Ammon's horn (tissue), 1 donor: ENCODE data around the gene PDE4B.

Experiments
- DNase-seq: peaks from one replicate; pipeline ENCODE4 v3.0.0-alpha.2; 2016; ENCODE audit warnings: low spot score

Gene PDE4B

GRCh38 chr1:65792669-65793358 is at the start of gene PDE4B:
Gene PDE4B, plus strand, starts transcription at chr1:65792895.
- DNase-seq = peak; percentile 25

DNA sequence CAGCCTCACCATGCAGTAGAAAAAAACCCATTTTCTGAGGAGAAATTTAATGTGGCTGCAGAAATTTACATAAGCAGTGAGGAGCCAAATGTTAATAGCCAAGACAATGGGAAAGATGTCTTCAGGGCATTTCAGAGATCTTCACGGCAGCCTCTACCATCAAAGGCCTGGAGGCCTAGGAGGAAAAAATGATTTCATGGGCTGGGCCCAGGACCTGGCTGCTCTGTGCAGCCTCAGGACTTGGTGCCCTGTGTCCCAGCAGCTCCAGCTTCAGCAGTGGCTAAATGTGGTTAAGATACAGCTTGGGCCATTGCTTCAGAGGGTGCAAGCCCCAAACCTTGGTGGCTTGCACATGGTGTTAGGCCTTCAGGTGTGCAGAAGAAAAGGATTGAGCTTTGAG is 48.0 kb upstream of the PDE4B start:
- no peak for DNase-seq

DNA sequence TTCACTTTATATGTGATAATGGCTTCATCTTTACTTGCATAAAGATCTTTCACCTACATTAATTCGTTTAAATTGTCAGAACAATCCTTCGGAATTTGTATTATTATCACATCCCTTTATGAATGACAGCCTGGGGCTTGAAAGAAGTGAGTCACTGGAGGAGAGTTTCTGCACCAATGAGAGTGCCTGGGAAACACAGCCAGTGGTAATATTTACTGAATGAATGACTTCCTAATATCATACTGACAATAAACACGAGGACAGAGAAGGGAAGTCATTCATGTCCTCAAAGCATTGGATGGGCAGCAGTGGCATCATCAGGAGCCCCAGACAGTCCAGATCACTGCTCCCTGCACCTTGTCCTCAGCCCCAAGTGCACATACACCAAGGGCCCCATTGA is 40.7 kb upstream of the PDE4B start:
- no peak for DNase-seq

DNA sequence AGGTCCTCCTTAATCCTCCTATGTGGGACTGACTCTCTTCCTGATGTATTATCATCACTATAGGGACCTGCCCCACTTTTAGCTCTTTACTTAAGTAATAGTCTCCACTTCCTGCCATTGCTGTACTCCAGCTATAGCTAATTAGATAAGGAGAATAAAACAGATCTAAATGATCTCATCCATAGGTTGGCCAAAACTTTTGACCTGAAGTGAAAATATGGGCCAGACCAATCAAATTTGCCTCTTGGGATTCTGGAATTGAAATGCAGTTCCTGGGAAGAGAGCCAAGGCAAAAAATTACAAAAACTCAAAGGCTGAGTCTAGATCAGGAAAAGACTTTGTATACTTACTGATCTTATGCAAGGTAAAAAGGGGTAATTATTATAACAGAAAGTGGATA is 36.1 kb upstream of the PDE4B start:
- no peak for DNase-seq

DNA sequence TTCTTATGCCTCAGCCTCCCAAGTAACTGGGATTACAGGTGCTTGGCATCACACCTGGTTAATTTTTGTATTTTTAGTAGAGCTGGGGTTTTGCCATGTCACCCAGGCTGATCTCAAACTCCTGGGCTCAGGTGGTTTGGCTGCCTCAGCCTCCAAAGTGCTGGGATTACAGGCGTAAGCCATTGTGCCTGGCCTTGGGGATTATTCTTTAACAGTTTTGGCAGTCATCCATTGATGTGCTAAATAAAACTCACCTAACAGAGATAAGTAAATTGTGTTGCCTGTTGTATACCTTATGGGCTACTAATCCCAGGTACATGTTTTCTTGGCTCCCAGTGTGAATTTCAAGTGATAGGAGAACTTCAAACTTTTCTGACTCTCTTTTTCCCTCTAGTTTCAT is 35.2 kb upstream of the PDE4B start:
- DNase-seq = no peak

DNA sequence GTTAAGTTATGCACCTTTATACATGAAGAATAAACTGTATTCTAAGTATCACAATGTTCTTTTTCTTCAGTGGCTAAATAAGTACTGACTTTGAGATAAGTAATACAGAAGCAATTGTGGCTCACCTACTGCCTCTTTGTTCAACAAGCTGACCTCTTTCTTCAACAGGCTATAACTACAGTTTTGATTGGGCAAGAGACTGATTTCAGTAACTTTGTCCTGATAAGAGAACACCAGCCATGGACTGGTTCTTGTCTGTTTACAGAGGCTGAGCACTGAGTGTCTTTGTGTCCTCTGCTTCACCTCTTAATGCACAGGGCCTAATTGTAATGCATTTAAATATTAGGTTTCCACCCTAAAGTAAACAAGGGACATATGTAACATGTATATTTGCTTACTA is 34.6 kb upstream of the PDE4B start:
- no peak for DNase-seq

- no peak for DNase-seq
Observed at GRCh38 chr1:65759516-65759915, 33.2 kb upstream of the PDE4B start.

DNA sequence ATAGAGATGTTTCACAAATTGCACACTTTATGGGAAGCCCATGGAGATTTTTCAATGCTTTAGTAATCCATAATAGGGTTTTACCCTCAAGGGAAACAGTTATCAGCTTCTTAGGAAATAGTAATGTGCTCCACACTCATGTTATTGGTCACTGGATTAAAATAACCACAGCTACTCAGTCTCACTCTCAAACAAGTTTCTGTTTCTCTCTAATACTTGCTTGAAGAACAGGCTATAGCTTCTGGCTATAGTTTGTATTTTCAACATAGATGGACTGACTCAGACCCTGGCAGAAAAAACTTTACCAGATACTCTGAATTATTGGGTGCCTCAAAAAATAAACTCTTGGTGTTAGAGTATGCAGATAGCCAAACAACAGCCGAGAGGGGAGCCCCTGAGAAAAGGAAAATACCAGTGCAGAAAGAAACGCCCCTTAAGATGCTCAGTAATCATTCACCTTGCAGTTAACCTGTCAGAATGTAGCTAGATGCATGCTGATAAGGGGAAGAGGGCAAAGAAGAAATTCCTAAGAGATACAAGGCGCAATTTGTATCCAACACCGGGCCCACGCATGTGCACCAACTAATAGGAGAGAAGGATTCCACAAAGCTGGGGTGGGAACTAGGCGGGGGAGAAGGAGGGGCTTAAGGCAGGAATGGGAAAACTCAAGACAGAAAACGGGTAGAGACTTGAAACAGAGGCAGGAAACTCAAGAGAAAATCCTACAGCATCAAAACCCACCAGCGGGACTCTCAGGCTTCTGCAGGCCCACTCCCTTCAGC is 30.4 kb upstream of the PDE4B start:
- DNase-seq = no peak

GRCh38 chr1:65764052-65764451 is 28.6 kb upstream of the PDE4B start:
- DNase-seq = no peak

GRCh38 chr1:65765631-65766030 is 27.1 kb upstream of the PDE4B start:
- DNase-seq = no peak

DNA sequence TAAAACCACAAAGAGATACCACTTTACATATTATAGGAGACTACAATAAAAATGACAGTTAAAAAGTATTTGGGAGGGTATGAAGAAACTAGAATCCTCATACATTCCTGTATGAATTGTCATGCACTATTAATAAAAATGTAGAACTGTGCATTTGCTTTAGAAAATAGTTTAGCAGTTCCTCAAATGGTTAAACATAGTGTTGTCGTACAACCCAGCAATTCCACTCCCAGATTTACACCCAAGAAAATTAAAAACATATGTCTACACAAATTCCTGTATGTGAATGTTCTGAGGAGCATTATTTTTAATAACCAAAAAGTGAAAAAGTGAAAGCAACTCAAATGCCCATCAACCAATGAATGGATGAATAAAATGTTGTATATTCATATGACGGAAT is 23.1 kb upstream of the PDE4B start:
- no peak for DNase-seq

GRCh38 chr1:65772607-65773006 is 20.1 kb upstream of the PDE4B start:
- no peak for DNase-seq

GRCh38 chr1:65773391-65774123 is 19.1 kb upstream of the PDE4B start:
- no peak for DNase-seq

DNA sequence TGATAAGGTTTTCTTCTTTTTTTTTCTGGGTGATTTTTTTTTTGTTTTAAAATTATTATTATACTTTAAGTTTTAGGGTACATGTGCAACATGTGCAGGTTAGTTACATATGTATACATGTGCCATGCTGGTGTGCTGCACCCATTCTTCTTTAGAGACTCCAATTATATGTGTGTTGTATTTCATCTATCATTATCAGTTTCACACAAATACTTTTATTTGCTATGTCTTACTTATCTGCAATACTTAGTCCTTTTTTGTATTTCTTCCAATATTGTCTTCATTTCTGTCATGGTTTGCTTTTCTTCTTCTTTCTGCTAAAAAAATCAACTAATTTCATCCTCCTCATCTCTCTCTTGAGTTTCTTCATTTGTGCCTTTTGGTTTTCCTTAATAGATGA is 3.9 kb upstream of the PDE4B start:
- no peak for DNase-seq

- peak; percentile 2 for DNase-seq
Observed at GRCh38 chr1:65791396-65791795, 1.3 kb upstream of the PDE4B start.

DNA sequence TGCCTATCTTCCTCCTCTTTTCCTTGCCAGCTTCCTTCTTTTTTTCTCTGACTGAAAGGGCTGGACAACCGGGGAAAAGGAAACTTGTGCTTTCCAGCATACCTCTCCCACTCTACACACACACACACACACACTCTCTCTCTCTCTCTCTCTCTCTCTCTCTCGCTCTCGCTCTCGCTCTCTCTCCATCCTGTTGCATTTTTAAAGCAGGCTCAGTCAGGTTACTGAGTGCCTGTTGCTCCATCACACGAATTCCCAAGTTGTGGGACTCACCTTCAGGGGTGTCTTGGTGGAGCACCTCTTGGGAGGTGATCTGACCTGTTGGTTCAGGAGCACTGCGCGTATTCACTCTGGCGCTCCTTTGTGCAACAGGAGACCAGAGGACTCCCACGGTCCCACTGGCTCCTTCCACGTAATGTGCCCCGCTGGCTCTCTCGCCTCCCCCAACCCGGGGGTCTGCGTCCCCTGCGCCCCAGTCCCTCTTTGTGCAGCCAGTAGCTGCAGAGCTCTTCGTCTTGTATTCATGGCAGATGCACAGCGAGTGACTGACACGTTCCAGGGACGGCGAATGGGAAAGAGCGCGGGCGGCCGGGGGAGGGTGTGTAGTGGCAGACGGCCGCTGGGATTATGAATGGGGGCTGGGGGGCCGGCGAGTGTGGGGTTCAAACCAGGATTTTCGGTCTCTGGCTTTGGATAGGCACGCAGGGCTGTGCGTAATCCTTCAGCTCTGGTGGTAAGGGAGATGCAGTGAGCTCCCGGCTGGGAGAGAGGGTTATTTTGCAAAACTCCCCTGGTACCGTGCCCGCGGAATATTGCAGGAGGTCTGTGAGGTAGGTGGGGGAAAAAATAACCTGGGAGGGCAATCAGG is 660 bp upstream of the PDE4B start:
- DNase-seq = peak; percentile 15

GRCh38 chr1:65793359-65793732 is 651 bp downstream of the PDE4B start:
- peak; percentile 7 for DNase-seq

- DNase-seq = no peak
Observed at GRCh38 chr1:65795311-65795710, 2.6 kb downstream of the PDE4B start.

GRCh38 chr1:65799601-65800000 is 6.9 kb downstream of the PDE4B start:
- no peak for DNase-seq

GRCh38 chr1:65804584-65804983 is 11.9 kb downstream of the PDE4B start:
- no peak for DNase-seq

- DNase-seq = peak; percentile 54
Observed at GRCh38 chr1:65812065-65812464, 19.4 kb downstream of the PDE4B start.

DNA sequence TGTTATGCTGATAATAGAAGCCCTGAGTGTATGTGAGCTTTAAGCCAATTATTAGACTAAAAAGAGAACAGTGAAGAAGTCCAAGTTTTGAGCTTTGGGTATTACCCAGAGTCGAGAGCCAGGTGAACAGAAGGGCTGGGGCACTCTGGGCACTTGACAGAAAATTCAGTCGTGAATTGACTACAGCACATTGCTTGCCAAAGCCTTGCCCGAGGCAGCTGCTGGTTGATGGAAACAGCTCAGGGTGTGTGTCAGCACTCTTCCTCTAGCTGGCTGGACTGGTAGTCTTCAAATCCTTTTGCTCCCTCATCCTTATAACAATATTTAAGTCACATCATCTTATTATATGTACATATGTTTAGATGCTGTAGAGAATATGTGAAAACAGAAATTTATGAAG is 21.3 kb downstream of the PDE4B start:
- peak; percentile 51 for DNase-seq
